Measurements from ENCODE around the gene PDE6B.
"Not testable (repeated sequence)": the region's sequence is repeated elsewhere in the genome, so short reads cannot be mapped to it uniquely, and the experiment has no call there.

Gene PDE6B

GRCh38 chr4:658681-659667 is 33.6 kb downstream of the PDE6B start:
- DNase-seq, result peak; percentile 12

GRCh38 chr4:659851-660250 is 34.5 kb downstream of the PDE6B start:
- DNase-seq, result no peak

GRCh38 chr4:660401-660800 is 35.0 kb downstream of the PDE6B start:
- DNase-seq, result peak; percentile 10

GRCh38 chr4:661231-661630 is 35.9 kb downstream of the PDE6B start:
- peak; percentile 4 for DNase-seq

GRCh38 chr4:661881-662761 is 36.7 kb downstream of the PDE6B start:
- DNase-seq, result peak; percentile 15

GRCh38 chr4:663046-663437 is 37.7 kb downstream of the PDE6B start:
- peak; percentile 16 for DNase-seq

- peak; percentile 85 for DNase-seq
Observed at GRCh38 chr4:663438-664428, 38.4 kb downstream of the PDE6B start.

GRCh38 chr4:664713-665231 is 39.4 kb downstream of the PDE6B start:
- no peak for DNase-seq

GRCh38 chr4:665381-665750 is 40.0 kb downstream of the PDE6B start:
- no peak for DNase-seq

GRCh38 chr4:665751-666435 is 40.5 kb downstream of the PDE6B start:
- no peak for DNase-seq

GRCh38 chr4:666436-666810 is 41.0 kb downstream of the PDE6B start:
- DNase-seq, result no peak

GRCh38 chr4:666822-667544 is 41.6 kb downstream of the PDE6B start:
- no peak for DNase-seq

GRCh38 chr4:667545-667925 is 42.2 kb downstream of the PDE6B start:
- no peak for DNase-seq

GRCh38 chr4:668219-668618 is 42.8 kb downstream of the PDE6B start:
- DNase-seq, result not testable (repeated sequence)

- DNase-seq, result not testable (repeated sequence)
Observed at GRCh38 chr4:669806-670559, 44.6 kb downstream of the PDE6B start.

GRCh38 chr4:671769-672168 is 46.4 kb downstream of the PDE6B start:
- no peak for DNase-seq

GRCh38 chr4:673349-674091 is 48.1 kb downstream of the PDE6B start:
- peak; percentile 41 for DNase-seq

- DNase-seq, result peak; percentile 98
Observed at GRCh38 chr4:674172-675035, 49.0 kb downstream of the PDE6B start, which contains the start of the genes ATP5ME and MYL5. Gene ATP5ME, minus strand, starts transcription at chr4:674276. Its CDS starts 29 bp downstream, at chr4:674247. Gene MYL5, plus strand, starts transcription at chr4:674542. Its CDS starts 3,485 bp downstream, at chr4:678027.
